Prostate gland (tissue), 2 donors: ENCODE data around the gene POMGNT2.

Source experiments
- CTCF ChIP-seq, 4 experiments: fragments of 200-600 bp in 2 of 4; fragments of 450-650 bp in 2 of 4; sonication (generic) in 2 of 4; IDR thresholded peaks; 1 replicate in 3 of 4; 2 replicates in 1 of 4; pipeline ENCODE4 v1.5.1; 2016 to 2019; ENCODE audit warnings: antibody characterized with exemption in 4 of 4, mild to moderate bottlenecking in 2 of 4, moderate library complexity in 2 of 4
- POLR2AphosphoS5 ChIP-seq: sonication (generic); formaldehyde crosslinking; IDR thresholded peaks from one replicate; pipeline ENCODE4 v1.6.1; 2017; ENCODE audit warnings: antibody characterized with exemption

DNA sequence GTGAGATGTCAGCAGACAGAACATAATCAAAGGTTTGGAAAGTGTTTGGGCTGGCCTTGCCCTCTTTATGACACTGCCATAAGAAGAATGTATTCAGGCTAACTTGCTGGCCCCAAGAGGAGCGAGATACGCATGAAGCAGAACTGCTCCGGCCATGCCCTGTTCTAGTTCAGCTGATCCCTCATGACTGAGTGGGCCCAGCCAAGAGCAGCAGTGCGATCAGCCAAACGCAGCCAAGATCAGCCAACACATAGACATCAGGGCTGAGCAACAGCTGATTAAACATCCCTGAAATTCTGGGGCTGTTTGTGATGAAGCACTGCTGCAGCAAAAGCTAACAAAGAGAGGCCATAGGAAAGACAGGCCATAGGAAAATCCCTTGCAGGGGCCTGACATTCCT is 24.1 kb downstream of the POMGNT2 start:
- no peak for TF ChIP-seq CTCF (IDR thresholded peaks at IDR 0.05)
- TF ChIP-seq POLR2AphosphoS5: no peak
